ENCODE measurements around the gene PTPRA. TPM values are rescaled to one million over a fixed set of nuclear protein-coding genes. Genes with fewer than 3 reads are reported as not detected.
"Not testable (repeated sequence)": the region's sequence is repeated elsewhere in the genome, so short reads cannot be mapped to it uniquely, and the experiment has no call there.

Gene PTPRA
- total RNA-seq, 1 experiment from 2014 or later, result 33.0 TPM

- no peak for DNase-seq (ENCODE audit: extremely low read depth, low read depth)
Measured at GRCh38 chr20:3070725-3071124, 197.4 kb downstream of the PTPRA start.

- no peak for DNase-seq (ENCODE audit: extremely low read depth, low read depth)
Measured at GRCh38 chr20:3071266-3071609, 198.0 kb downstream of the PTPRA start.

- DNase-seq (ENCODE audit: extremely low read depth, low read depth), result no peak
Measured at GRCh38 chr20:3071610-3072529, 198.6 kb downstream of the PTPRA start, which contains the start of gene OXT. OXT (plus strand) TSS chr20:3071620; CDS start chr20:3071656, 36 bp downstream.

GRCh38 chr20:3072530-3073250, 199.4 kb downstream of the PTPRA start:
- DNase-seq (ENCODE audit: extremely low read depth, low read depth), result no peak

- DNase-seq (ENCODE audit: extremely low read depth, low read depth), result not testable (repeated sequence)
Measured at GRCh38 chr20:3073251-3073643, 200.0 kb downstream of the PTPRA start.

- DNase-seq (ENCODE audit: extremely low read depth, low read depth), result no peak
Measured at GRCh38 chr20:3074812-3075211, 201.5 kb downstream of the PTPRA start.

GRCh38 chr20:3075315-3075714, 202.0 kb downstream of the PTPRA start:
- DNase-seq (ENCODE audit: extremely low read depth, low read depth), result not testable (repeated sequence)

- DNase-seq (ENCODE audit: extremely low read depth, low read depth), result no peak
Measured at GRCh38 chr20:3077618-3078134, 204.4 kb downstream of the PTPRA start.

- no peak for DNase-seq (ENCODE audit: extremely low read depth, low read depth)
Measured at GRCh38 chr20:3080939-3081388, 207.7 kb downstream of the PTPRA start.

GRCh38 chr20:3081641-3082040, 208.4 kb downstream of the PTPRA start:
- DNase-seq (ENCODE audit: extremely low read depth, low read depth), result no peak

GRCh38 chr20:3082306-3082951, 209.1 kb downstream of the PTPRA start:
- no peak for DNase-seq (ENCODE audit: extremely low read depth, low read depth)

GRCh38 chr20:3082955-3083952, 210.0 kb downstream of the PTPRA start:
- no peak for DNase-seq (ENCODE audit: extremely low read depth, low read depth)

GRCh38 chr20:3084283-3084985, 211.2 kb downstream of the PTPRA start, which contains the start of gene AVP:
AVP (minus strand) TSS chr20:3084724; CDS start chr20:3084674, 50 bp downstream.
- DNase-seq (ENCODE audit: extremely low read depth, low read depth), result no peak

GRCh38 chr20:3084986-3085360, 211.7 kb downstream of the PTPRA start:
- no peak for DNase-seq (ENCODE audit: extremely low read depth, low read depth)

- no peak for DNase-seq (ENCODE audit: extremely low read depth, low read depth)
Measured at GRCh38 chr20:3085571-3086072, 212.3 kb downstream of the PTPRA start.

- no peak for DNase-seq (ENCODE audit: extremely low read depth, low read depth)
Measured at GRCh38 chr20:3088031-3088430, 214.8 kb downstream of the PTPRA start.
